GM04503 (cell line): ENCODE data around the gene COX10.
"Not testable (repeated sequence)": the region's sequence is repeated elsewhere in the genome, so short reads cannot be mapped to it uniquely, and the experiment has no call there.

ENCODE experiments used
- DNase-seq: peaks from one replicate; pipeline ENCODE4 v3.0.0-alpha.2; 2012; ENCODE audit warnings: low read depth

COX10 gene

DNA sequence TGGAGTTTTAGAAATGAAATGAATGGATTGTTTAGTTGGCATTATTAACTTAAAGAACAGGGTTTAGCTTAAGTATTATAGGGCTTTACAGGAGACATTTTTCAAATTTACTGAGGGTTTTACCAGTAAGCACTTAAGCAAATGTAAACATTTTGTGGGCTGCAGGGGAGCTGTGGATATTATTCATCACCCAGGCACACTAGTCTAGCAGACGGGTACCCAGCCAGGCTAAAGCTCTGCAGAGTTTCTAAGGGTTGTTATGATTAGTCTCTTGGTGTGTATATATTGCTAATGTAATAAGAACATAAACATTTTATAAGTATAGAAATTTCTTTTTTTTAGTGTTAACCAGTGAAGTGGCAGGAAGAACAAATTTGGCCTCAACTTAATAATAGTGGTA is 110.6 kb downstream of the COX10 start:
- DNase-seq, result not testable (repeated sequence)

DNA sequence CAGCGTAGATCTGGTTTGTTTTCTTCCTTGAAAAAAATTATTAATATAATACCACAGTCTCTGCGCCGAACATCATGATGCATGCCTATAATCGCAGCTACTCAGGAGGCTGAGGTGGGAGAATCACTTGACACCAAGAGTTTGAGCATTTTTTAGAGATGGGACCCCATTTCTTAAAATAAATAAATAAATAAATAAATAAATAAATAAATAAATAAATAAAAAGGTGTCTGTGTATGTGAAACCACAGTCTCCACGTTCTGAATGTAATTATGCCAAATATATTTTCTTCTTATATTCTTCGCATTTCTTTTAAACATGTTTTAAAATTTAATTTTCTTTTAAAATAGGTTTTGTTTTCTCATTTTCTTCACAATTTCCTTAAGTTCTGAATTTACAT is 112.8 kb downstream of the COX10 start:
- DNase-seq, result not testable (repeated sequence)

DNA sequence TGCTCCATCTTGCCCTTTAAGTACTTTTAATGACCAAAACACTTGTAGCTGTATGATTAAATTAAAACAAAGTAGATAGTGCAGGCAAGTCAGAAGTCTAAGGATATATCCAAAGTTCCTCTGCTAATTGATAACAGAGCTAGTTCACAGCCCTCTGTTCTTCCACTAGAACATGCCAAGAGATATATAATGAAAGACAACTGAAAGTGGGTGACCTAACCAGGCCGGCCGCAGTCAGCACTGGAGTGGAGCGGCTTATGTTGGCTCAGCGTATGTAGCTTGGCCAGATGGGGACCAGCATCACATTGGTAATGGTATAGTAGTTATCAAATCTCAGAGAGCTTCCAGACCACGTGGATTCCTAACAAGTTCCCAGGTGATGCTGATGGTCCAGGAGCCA is 115.2 kb downstream of the COX10 start:
- not testable (repeated sequence) for DNase-seq

DNA sequence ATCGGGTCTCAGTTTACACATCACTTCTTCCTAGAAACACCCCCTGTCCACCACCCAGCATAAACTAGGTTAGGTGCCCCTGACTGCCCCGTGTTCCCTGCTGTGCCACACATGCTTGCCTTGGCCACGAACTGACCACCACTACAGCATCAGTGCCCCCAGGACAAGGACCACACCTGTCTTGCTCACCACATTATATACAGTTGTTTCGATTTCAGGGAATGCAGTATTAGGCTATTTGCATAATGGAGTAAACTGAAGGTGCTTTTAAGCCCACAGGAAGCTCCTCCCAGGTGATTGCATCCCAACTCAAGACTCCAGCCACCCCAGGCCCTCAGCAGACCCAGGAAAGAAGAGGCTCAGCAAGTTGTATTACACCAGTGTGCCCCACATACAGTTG is 117.1 kb downstream of the COX10 start:
- DNase-seq, result not testable (repeated sequence)

DNA sequence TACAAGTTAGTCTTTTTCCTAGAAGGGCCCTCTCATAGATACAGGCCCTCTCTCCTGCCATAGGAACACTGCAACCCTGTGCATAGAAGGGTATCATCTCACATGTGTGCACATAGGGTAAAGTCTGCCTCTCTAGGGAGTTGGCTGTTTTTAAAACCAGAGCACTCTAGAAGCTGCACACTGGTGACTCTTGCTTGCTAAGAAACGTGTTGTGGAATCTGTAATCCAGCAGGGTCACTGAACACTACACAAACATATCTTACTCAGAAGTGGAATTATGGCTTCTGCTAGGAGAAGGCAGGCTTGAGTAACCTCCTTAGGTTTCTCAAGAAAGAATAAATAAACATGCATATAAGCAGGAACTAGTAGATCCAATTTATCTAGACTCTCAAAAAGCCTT is 121.5 kb downstream of the COX10 start:
- DNase-seq, result not testable (repeated sequence)

DNA sequence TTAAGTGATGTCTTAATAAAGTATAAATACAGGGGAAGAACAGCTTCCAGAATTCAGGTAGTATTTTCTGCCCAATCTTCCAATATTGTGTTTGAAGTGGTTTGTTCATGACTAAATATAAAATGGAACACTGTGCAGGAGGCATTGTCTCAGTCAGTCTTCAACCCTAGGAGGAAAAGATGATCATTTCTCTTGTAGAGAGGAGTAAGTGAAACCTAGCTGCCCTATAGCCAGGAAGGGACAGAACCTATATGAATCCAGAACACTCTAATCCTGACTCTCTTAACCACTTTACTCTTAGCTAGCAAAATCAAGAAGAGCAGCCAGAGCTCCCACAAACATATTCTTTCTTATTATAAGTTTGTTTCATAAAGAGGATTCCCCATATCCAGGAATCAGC is 122.2 kb downstream of the COX10 start:
- not testable (repeated sequence) for DNase-seq

DNA sequence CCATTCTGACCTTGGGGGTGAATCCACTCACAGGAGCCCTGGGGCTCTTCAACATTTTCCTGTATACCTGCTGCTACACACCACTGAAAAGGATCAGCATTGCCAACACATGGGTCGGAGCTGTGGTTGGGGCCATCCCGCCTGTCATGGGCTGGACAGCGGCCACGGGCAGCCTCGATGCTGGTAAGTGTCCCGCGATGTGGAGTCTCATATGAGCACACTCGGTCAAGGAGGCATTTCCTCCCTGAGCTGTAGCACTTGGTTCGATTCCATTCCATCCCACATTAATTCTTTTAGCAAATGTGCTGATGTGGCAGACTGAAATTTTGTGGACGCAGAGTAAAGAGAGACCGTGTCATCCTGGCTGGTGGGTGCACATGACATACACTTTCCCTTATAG is 122.7 kb downstream of the COX10 start:
- not testable (repeated sequence) for DNase-seq

DNA sequence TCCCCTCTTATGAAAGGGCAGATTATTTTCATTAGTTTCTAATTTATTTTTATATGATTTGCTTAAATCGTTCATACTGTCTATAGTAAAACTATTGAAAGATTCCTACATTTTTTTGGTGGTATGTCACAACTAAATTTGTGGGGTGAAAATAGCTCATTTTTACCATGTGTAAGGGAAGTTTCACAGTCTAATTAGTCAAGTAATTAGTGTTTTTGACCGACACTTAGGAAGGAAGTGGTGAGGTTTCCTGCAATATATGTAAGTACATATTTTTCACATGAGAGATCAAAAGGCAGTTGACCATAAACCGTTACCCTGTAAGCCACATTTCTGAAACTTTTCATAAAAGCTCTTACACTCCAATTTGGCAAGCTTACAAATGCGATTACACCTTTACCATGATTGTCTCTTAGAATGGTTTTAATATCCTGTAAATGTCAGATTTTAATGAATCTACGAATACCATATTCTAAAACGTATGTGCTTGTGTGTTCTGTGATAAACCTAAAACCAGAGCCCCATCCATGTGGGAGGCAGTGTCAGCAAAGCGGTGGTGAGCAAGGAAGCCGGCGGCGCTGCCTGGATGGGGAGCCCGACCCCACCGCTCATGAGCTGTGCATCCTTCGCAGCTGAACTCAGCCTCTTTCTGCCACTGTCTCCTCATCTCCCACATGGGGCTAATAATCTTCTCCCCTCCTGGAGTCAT is 123.5 kb downstream of the COX10 start:
- DNase-seq, result not testable (repeated sequence)

DNA sequence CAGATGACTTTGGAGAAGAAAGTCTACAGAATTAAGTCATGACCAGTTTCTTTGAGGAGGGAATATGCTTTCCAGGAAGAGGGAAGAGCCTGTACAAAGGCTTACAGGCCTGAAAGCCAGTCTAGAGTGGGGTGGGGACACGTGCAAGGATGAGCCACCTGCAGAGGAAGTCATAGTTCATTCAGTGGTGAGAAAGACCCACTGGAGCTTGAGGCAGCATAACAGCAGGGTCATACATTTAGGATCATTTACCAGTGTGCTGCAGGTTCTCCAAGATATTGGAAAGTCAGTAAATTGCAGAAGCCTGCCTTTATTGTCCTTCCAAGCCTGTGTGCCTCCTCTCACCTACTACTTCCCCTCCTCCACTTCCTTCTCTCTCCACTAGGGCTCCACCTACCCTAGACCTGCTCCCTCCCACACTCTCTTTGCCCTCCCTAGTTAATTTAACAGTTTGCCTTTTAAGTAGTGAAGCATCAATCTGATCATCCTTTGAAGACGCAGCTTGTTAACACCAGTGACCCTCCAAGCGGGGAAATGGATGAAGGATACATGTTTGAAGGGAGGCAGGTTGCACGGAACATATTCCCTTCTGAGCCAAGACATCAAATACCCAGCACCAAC is 127.2 kb downstream of the COX10 start:
- no peak for DNase-seq

DNA sequence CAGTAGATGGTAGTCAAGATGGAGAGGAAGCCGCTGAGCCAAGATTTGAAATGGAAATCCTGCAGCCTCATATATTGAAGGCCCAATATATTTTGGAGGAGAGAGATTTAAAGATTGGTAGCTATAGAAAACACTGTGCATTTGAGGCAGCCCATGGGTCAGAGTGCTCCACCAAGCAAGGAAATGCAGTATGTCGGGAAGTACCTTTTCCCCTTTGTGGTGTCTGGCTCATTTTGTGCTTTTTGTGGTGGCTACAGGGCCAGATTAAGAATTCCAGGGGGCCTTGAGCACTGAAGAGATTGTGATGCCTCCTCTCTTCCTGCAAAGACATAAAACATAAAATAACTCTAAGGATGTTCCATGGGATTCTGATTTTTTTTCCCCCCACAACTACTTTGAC is 127.8 kb downstream of the COX10 start:
- DNase-seq, result no peak

DNA sequence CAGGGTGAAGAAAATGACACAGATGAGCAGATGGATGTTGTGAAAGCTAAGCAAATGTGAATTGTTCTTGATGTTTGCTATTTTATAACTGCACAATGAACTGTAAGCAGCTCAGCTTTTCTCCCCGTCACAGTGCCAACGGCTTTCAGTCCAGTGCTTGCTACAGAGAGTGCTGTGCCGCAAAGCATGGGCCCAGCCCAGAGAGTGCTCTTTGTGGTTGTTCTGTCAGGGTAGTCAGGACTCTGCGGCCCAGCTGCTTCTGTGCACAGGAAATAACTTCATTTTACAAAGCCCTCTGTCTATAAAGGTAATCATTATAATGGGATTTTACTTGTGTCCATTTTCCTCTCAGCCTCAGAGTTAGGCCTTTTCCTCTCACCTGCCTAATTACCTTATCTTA is 128.3 kb downstream of the COX10 start:
- no peak for DNase-seq

DNA sequence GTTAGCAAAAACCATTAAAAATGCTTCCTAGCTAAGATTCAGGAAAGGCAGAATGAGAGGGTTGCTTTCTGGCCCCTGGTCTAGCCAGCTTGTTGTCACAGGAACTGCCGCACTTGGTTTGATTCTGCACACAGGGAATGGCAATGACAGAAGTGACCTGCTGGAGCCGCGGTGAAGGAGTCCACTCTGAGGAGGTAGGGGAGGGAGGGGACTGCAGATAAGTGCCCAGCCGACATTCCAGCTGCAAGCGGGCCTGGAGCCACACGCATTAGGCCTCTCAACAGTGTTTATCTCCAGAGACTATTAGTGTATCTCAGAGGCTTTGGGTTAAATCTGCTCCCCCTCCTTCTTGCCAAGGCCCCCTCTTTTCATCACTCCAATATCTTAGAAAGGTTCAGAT is 128.7 kb downstream of the COX10 start:
- no peak for DNase-seq

DNA sequence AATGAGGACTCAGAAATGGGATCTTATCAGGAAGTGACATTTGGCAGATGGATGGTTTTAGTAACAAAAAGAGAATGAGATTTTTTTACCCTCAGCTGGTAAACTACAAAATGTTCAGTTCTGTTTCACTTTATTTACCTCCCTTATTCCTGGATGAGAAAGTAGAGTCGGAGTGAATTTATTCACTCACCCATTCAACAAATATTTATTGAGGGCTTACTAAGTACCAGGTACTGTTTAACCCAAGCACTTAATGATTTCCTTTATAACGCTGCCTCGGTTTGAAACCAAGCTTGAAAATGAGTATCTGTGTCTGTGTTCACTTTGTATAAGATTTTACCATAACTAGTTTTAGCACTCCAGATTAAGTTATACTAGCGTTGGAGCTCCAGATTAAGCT is 129.3 kb downstream of the COX10 start:
- no peak for DNase-seq

DNA sequence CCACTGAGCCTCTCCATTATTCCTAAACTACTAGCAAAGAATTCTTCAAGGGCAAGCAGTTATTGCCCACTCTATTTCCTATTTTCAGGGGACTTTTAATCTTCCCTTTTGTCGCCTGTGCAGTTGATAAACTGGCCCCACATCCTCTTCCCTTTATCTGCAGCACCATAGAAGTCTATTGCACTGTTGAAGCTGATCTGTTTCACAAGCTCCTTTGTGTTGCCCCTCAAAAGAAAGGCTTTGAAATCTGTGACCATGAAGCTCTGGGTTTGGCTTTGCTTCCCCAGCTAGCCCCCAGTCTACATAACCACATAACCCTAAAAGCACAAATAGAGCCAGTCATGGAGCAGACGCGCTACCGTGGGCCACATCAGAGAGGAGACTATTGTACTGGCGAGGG is 130.3 kb downstream of the COX10 start:
- no peak for DNase-seq

DNA sequence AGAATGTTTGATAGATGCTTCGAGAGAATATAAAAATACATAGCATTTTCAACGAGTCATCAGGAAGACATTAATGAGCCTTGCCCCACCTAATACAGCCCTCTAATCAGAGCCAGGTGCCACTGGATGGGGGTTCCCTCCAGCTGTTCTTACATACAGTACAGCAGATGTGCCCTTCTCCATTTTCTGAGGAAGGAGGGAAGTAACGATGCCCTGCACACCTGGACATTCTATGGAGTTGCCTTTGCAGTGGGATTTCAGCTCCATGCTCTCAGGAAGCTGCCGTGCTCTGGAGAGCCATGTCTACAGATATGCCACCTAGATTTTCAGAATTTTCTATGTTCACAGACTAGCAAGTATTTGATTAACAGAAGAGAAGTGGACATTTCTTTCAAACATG is 131.1 kb downstream of the COX10 start:
- no peak for DNase-seq

DNA sequence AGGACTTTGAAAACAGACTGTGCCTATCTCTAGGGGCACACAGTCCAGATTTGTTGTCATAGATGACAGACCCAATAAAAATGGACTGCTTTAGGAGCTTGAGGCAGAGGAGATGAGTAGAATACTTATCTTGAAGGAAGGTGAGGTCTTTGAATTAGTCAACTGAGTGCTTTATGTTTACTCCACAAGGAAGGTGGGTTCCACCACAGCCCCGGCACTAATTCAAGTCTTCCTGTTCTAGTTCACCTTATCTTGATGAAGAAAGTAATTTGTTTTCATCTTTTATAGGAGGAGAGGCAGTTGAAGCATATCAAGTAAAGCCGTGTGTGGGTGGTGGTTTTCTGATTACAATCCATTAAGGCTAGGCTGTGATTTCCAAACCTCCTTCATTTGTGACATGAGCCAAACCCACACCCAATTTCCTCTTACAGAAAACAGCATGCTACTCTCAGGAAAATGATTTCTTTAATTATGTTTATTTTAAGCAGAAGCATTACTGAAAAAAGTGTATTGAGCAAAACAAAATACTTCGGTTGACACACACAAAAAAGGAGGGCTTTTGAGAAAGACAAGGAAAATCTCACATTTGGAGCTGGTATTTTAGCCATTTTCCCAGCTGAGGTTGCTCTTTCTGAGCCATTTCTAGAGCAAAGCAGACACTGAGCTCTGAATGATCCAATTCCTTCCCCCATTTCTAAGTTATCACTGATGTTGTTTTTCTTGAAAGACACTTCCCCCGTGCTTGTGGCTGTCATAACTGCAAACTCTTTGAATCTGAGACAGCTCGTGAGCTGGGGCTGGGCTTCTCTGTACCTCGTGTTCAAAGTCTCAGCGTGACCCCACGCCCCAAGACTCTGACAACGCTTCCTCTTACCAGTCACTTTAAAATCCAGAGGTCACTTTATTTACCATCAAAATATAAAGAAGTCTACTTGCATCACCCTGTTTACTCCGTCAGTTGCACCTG is 132.0 kb downstream of the COX10 start:
- DNase-seq, result no peak

DNA sequence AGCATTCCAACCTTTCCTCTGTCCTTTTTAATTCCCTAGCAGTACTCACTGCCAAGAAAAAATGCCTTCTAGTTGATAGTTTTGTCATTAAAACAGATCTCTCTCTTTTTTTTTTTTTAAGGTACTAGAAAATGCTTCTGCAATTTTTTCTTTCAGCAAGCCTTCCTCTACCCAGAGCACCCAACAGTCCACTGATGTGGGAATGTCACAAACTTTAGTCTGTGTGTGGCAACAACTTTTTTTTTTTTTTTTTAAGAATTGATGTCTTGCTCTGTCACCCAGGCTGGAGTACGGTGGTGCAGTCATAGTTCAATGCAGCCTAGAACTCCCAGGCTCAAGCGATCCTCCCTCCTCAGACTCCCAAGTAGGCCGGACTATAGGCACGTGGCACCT is 132.7 kb downstream of the COX10 start:
- no peak for DNase-seq

DNA sequence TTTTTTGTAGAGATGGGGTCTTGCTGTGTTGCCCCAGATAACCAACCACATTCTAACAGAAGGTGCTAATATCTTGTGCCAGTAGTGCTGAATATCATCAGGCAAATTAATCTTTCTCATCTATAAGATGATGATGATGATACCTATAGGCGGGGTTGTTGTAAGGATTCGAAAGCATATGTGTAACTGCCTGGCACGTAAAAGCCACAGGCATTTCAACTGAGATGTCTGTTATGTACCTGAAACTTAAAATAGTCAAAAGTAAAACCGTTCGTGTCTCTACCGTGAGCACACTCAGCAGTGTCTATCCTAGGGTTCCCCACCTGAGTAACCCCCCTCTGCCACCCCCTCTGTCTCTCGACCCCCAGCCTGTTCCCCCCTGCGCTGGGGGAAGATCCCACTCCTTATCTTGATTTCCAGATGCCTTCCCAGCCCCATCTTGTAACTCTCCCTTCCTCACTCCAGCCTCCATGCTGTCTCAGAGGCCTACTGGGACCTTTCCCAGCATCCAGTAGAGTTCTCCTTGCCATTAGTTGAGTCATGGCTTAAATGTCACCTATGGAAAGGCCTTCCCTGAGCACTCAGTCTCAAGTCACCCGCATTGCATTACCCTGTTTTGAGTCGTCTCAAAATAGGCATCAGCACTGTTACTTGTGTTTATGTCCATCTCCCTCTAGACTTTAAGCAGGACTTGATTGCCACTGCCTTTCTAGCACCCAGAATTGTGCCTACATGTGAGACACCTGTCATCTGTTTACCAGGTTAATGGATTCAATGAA is 133.3 kb downstream of the COX10 start:
- DNase-seq, result no peak

DNA sequence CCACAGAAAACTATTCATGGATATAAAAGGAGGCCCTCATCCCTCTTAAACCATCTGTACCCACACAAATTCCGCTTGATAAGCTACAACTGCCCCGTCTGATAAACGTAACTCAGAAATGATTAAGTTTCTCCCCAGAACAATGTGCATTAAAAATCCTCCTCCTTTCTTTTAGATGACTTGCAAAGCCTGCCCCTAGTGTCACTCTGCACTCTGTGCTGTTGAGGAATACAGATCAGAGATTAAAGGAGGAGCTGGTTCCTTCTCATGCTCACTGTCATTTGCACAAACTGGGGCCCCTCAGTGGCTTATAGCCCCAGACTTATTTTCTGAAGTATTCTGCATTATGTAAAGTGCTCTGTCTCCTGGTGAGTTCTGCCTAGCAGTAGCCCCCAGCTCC is 134.1 kb downstream of the COX10 start:
- no peak for DNase-seq

DNA sequence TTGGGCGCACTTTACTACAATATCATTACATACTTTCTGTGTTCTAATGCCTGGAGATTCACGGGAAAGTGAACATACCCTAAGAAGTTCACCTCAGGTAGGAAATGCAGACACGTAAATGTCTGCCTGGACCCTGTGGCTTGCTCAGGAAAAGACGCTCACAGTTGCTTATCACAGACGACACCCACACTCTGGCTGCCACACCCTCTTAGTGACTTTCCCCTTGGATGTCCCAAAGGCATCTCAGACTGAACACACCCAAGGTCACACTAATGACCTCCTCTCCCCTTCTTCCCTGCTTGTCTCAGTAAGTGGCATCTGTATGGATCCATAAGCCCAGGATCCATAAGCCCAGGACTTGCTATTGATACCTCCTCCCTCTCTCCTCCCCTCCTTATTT is 134.8 kb downstream of the COX10 start:
- DNase-seq, result no peak

DNA sequence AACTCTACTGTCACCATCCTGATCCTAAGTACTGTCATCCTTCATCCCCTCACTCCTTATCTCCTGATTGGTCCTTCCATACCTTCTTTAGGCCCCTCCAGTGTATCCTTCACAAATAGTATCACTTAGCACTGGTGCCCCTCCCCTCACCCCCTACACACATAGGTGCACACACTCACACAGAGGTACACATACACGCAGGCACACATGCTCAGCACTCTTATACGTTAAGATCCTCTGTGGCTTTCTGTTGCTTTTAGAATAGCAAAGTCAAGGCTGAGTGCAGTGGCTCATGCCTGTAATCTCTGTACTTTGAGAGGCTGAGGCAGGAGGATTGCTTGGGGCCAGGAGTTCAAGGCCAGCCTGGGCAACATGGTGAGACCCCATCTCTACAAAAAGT is 135.2 kb downstream of the COX10 start:
- no peak for DNase-seq

DNA sequence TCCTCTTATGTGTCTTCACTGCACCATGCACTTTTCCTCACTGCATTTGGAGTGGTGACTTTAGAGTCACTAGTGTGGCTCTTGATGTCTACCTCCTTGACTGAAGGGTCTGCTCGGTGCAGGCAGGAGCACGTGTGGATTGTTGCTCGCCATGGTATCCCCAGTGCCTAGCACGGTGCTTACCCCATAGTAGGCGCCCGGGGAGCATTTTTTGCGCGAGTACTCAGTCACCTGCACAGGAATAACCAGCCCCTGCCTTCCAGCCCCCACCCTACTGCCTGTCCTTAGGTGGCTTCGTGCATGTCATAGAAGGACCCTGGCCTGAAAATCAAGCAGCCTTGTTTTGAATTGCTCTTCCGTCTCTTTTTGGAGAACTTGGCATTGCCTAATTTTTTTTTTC is 136.1 kb downstream of the COX10 start:
- DNase-seq, result no peak
